ENCODE data around the gene ZNF281.

- TF ChIP-seq EZH2 (IDR thresholded peaks at IDR 0.05) (no peak), POLR2AphosphoS5 (IDR thresholded peaks at IDR 0.05; ENCODE audit: borderline replicate concordance, low read depth, low read length) (no peak), FOXP2 (optimal IDR thresholded peaks at IDR 0.05; ENCODE audit: control extremely low read depth, extremely low read length, insufficient read depth) (no peak)
Observed at GRCh38 chr1:200435200-200435780, 25.5 kb upstream of the ZNF281 start.
